ENCODE measurements around the gene CLN6.
"Not testable (repeated sequence)": the region's sequence is repeated elsewhere in the genome, so short reads cannot be mapped to it uniquely, and the experiment has no call there.

The CLN6 gene

DNA sequence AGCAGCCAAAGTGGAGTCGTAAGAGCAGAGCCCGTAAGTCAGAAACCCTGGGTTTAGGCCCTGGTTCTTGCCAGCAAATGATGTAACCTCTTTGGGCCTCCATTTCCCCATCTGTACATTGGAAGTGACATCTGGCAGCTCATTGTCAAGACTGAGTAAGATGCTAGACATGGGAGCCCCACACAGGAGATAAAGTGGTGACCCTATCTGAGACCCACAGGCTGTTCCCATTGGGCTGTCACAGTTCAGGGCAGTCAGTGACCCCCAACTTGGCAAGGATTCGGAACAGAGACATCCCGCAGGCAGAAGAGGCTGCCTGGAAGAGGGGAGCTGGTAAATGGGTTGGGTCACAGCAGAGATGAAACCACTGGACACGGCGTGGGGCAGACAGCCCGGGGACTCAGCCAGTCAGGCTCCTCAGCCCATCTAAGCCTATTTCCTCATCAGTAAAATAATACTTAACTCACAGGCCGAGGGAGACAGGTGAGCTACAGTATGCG is 1.8 kb downstream of the CLN6 start:
- in situ Hi-C loops (cut with MboI; ENCODE audit: low pct_unique_long_range_greater_than_20kb, low sequenced_read_pairs): no loop called here
- no peak for DNase-seq

DNA sequence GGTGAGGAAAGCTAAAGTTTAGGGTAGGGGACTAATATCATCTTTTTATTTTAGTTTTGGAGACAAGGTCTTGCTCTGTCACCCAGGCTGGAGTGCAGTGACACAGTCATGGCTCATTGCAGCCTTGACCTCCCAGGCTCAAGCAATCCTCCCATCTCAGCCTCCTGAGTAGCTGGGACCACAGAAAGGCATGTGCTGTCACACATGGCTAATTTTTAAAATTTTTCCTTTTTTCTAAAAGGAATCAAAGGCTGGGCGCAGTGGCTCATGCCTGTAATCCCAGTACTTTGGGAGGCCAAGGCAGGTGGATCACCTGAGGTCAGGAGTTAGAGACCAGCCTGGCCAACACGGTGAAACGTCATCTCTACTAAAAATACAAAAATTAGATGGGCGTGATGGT is 4.1 kb downstream of the CLN6 start:
- in situ Hi-C loops (cut with MboI; ENCODE audit: low pct_unique_long_range_greater_than_20kb, low sequenced_read_pairs); DNase-seq: not testable (repeated sequence)

DNA sequence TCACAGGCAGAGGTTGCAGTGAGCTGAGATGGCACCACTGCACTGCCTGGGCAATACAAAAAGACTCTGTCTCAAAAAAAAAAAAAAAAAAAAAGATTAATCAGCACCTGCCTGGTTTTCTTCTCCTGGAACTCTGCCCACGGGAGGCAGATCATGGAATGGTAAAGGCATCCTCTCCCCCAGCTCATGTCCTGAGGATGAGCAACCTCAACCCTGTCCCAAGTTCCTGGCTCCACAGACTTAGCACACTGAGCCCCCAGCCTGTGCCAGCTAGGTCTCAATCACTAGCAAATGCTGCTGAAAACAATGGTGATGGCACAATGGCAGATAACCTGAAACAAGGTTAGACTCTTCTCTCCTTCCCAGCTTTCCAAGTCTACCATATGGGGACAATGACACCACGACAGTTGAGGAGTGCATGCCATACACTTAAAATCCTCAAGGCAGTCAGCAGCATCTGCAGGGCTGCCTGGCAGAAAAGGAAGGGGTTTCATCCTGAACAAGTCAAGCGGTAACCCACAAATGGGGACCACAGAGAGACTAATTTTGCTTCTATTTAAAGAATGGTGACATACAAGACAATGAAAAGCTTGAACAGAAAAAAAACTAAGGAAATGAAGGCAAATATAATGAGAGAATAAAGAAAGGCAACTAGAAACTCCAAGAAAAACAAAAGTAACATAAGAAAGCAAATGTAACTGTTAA is 4.8 kb downstream of the CLN6 start:
- in situ Hi-C loops (cut with MboI; ENCODE audit: low pct_unique_long_range_greater_than_20kb, low sequenced_read_pairs): no loop called here
- peak; percentile 97 for DNase-seq

DNA sequence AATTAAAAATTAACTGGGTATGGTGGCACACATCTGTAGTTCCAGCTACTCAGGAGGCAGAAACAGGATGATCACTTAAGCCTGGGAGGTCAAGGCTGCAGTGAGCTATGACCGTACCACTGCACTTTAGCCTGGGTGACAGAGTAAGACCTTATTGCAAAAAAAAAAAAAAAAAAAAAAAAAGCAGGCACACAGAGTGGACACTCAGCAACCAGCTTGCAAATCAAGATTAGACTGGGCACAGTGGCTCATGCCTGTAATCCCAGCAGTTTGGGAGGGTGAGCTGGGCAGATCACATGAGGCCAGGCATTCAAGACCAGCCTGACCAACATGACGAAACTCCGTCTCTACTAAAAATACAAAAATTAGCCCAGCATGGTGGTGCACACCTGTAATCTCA is 5.4 kb downstream of the CLN6 start:
- no peak for DNase-seq
- in situ Hi-C loops (cut with MboI; ENCODE audit: low pct_unique_long_range_greater_than_20kb, low sequenced_read_pairs): no loop called here

DNA sequence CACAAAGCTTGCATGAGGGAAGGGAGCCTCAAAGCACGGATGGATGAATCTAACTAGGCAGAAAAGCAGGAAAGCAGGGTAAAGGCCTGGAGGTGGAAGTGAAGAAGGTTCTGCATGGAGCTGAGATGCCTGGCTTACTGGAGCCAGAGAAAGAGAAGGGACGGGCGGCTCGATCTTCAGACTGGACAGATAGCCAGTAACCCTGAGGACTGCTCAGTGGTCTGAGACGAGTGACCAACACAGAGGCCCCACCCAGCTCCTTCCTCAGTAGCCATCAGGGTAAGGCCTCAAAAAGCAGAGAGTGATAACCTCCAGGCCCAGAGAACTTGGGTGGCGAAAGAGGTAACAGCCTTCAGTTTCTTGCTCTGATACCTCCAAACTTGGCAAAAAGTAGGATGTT is 6.4 kb downstream of the CLN6 start:
- in situ Hi-C loops (cut with MboI; ENCODE audit: low pct_unique_long_range_greater_than_20kb, low sequenced_read_pairs): no loop called here
- no peak for DNase-seq

DNA sequence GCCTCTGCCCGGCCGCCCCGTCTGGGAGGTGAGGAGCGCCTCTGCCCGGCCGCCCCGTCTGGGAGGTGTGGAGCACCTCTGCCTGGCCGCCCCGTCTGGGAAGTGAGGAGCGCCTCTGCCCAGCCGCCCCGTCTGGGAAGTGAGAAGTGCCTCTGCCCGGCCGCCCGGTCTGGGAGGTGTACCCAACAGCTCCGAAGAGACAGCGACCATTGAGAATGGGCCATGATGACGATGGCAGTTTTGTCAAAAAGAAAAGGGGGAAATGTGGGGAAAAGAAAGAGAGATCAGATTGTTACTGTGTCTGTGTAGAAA is 7.1 kb downstream of the CLN6 start:
- in situ Hi-C loops (cut with MboI; ENCODE audit: low pct_unique_long_range_greater_than_20kb, low sequenced_read_pairs); DNase-seq: not testable (repeated sequence)

DNA sequence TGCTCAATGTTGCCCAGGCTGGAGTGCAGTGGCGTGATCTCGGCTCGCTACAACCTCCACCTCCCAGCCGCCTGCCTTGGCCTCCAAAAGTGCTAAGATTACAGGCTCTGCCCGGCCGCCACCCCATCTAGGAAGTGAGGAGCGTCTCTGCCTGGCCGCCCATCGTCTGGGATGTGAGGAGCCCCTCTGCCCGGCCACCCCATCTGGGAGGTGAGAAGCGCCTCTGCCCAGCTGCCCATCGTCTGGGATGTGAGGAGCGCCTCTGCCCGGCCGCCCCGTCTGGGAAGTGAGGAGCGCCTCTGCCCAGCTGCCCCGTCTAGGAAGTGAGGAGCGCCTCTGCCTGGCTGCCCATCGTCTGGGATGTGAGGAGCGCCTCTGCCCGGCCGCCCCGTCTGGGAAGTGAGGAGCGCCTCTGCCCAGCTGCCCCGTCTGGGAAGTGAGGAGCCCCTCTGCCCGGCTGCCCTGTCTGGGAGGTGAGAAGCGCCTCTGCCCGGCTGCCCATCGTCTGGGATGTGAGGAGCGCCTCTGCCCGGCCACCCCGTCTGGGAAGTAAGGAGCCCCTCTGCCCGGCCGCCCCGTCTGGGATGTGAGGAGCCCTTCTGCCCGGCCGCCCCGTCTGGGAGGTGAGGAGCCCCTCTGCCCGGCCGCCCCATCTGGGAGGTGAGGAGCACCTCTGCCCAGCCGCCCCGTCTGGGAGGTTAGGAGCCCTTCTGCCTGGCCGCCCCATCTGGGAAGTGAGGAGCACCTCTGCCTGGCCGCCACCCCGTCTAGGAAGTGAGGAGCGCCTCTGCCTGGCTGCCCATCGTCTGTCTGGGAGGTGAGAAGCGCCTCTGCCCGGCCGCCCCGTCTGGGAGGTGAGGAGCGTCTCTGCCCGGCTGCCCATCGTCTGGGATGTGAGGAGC is 7.7 kb downstream of the CLN6 start:
- DNase-seq; in situ Hi-C loops (cut with MboI; ENCODE audit: low pct_unique_long_range_greater_than_20kb, low sequenced_read_pairs): not testable (repeated sequence)

DNA sequence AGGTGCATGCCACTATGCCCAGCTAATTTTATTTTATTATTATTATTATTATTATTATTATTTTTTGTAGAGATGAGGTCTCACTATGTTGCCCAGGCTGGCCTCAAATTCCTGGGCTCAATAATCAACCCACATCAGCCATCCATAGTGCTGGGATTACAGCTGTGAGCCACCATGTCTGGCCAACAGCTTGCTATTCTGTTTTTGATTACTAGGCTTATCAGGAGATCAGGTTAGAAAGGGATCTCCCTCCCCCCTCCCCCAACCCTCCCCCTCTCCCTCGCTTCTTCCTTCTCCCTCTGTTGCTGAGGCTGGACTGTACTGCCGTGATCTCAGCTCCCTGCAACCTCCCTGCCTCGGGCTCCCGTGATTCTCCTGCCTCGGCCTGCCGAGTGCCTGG is 8.6 kb downstream of the CLN6 start:
- no peak for DNase-seq
- in situ Hi-C loops (cut with MboI; ENCODE audit: low pct_unique_long_range_greater_than_20kb, low sequenced_read_pairs): no loop called here

DNA sequence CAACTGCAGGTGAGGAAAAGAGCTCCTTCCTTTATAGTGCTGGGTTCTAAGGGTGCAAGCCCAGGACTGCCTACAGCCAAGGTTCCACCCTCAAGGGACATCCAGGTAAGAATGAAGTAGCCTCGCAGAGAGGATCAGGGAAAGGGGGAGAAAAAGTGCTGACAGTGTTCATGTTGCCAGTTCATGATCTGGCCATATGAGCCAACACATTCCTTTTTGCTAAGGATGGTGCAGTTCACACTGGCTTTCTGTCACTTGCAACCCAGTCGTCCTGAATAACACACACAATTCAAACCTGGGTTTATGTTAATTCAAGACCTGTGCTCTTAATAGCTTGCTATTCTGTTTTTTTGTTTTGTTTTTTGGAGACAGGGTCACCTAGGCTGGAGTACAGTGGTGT is 9.0 kb downstream of the CLN6 start:
- DNase-seq: no peak
- in situ Hi-C loops (cut with MboI; ENCODE audit: low pct_unique_long_range_greater_than_20kb, low sequenced_read_pairs): no loop called here

DNA sequence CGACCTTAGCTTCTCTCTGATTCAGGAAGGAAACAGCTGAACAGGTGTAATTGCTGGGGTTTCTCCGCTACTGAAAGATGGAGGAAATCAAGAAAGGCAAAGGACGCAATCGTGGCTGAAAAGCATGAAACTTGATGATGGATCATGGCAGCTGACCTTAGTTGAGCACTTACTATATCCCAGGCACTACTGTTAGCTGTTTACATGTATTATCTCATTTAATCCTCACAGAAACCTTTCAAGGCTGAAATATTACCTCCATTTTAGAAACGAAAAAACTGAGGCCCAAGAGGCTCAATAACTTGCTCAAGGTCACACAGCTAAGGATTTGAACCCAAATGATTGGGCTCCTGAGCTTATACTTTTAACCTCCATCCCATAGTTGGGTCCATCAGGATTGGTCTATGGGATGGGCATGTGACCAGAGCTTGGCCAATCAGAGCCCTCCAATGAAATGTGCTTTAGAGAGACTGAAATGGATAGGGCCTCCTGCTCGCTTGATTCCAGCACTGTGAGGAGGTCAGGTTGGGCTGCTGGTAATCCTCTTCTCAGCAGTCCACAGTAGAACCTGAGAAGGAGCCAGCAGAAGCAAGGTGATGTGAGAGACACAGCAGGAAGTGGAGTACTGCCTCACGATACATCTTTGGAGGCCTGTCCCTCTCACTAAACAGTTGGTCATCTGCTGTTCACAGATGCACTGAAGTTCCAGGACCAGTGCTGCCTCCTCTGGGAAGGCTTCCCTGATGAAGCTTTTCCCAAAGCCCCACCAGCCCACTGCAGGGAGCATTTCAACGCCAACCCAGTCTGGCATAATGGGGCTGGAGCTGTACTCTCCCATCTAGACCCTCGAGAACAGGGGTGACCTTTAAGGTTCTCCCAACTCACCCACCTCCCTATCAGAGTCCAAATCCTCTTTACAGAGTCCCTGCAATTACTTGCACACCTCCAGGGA is 10.4 kb downstream of the CLN6 start:
- no peak for DNase-seq
- in situ Hi-C loops (cut with MboI; ENCODE audit: low pct_unique_long_range_greater_than_20kb, low sequenced_read_pairs): no loop called here

DNA sequence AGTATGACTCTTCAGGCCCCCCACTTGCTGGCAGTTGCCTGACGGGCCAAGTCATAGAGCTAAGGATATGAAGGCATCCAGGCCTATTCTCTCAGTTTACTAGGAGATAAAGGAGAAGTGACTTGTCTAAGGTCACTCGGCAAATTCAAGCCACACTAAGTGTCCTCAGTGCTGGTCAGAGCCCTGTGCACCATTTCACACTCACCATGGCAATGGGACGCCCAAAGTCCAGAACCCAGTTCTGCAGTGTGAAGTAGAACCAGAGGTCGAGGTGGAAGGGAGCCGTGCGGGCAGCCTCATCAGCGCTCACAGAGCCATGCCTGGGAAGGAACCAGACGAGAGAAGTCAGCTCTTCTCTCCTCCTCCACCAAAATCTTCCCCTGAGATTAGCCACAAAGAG is 11.2 kb downstream of the CLN6 start:
- in situ Hi-C loops (cut with MboI; ENCODE audit: low pct_unique_long_range_greater_than_20kb, low sequenced_read_pairs): no loop called here
- no peak for DNase-seq

DNA sequence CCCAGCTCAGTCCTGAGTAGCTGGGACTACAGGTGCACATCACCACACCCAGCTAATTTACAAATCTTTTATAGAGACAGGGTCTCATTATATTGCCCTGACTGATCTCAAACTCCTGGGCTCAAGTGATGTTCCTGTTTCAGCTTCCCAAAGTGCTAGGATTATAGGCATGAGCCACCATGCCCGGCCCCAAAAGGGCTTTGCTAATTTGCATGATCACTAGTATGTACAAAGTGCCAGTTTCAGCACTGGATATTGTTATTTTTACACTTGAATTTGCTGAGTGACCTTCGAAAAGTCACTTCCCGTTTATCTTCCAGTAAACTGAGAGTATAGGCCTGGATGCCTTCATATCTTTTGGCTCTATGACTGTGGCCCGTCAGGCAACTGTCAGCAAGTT is 12.2 kb downstream of the CLN6 start:
- no peak for DNase-seq

DNA sequence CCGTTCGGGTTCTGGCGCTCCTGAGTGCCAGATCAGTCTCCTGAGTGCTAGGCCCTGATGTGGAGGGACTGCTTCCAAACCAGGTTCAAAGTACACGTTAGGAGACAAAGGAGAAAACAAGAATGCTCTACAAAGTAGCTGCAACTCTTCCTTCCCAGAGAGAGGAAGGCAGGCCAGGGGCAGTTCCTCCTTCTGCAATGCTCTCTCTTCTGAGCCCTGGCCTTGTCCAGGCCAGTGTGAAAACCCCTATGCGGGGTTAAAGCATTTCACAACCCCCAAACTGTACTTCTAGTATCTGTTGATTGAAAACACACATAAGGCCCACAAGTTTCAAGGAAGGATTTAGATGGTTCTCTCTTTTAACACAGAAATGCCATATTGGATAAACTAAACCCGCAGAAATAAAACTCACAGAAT is 14.7 kb downstream of the CLN6 start:
- DNase-seq: no peak
- in situ Hi-C loops (cut with MboI; ENCODE audit: low pct_unique_long_range_greater_than_20kb, low sequenced_read_pairs): no loop called here

More for the DNA sequence above, 12.2 kb downstream of the CLN6 start:
- in situ Hi-C loops (cut with MboI; ENCODE audit: low pct_unique_long_range_greater_than_20kb, low sequenced_read_pairs): no loop called here

DNA sequence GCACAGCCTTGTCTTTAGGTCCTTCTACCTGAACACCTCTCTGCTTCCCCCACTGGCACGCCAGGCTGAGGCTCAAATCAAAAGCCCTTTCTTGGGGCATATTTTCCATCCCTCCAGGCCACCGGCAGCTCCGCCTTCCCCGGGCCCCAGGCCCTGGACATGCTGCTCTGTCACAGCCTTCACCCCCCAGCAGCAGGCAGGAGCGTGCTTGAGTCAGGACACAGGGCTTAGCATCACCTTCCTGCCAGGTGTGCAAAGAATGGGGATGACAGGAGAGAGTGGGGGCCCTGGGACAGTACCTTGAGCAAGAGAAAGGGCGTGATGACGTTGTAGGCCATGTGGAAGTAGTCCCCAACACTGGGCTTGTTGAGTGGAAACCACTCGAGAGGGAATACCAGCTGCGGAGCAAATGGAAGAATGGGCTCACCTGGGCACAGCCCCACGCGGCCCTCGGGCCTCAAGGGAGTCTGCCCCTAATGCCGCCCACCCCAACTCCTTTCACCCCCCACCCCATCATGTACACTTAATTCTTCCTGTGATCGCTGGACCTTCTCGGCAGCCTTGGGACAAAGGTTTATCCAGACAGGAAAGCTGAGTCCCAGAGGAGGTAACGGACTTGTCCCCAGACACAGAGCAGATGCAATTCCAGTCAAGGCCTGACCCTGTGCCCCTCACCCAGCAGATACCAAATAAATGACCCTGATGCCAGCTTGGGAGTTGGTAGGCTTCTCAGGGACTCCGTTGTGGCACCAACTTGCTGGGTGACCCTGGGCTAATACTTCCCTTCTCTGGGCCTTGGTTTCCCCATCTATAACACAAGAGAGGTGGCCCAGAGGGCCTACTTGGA is 15.3 kb downstream of the CLN6 start:
- in situ Hi-C loops (cut with MboI; ENCODE audit: low pct_unique_long_range_greater_than_20kb, low sequenced_read_pairs): no loop called here
- DNase-seq: no peak

DNA sequence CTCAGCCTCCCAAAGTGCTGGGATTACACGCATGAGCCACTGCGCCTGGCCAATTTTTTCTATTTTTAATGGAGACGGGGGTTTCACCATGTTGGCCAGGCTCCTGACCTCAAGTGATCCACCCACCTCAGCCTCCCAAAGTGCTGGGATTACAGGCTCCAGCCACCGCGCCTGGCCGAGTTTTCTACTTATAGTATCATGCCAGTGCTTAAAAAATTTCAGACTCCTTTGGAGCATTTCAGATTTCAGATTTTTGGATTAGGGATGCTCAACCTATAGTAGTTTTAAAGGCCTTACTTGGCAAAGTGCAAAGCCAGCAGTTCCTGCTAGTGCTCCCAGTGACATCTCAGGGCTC is 16.1 kb downstream of the CLN6 start:
- DNase-seq; in situ Hi-C loops (cut with MboI; ENCODE audit: low pct_unique_long_range_greater_than_20kb, low sequenced_read_pairs): not testable (repeated sequence)

DNA sequence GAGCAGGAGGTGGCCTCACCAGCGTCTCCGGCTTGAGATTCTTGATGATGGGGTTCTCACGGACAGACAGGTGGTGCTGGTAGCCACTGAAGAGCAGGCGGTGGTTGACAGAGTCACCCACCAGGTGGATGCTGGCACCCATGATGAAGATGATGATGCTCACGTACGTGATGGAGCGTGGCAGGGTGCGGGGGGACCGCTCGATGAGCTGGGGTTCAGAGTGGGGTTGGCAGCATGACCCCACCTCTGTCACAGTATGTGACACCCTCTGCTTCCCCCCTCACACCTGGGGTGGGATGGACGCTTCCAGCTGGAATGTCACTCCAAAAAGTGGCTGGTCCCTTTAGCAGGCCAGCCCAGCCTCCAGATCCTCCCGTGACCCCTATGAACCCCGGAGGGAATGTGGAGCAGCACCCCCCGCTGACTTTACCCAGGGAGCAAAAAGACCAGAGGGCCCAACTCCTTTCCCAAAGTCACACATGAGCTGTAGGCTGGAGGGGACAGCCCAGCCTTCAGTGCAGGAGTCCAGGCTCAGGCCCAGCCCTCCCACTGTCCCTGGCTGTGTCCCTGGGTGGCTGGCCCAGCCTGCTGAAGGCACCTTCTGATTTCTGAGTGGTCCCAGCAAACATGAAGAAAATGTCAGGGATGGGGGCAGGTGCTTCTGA is 17.7 kb downstream of the CLN6 start:
- DNase-seq: no peak
- in situ Hi-C loops (cut with MboI; ENCODE audit: low pct_unique_long_range_greater_than_20kb, low sequenced_read_pairs): no loop called here

DNA sequence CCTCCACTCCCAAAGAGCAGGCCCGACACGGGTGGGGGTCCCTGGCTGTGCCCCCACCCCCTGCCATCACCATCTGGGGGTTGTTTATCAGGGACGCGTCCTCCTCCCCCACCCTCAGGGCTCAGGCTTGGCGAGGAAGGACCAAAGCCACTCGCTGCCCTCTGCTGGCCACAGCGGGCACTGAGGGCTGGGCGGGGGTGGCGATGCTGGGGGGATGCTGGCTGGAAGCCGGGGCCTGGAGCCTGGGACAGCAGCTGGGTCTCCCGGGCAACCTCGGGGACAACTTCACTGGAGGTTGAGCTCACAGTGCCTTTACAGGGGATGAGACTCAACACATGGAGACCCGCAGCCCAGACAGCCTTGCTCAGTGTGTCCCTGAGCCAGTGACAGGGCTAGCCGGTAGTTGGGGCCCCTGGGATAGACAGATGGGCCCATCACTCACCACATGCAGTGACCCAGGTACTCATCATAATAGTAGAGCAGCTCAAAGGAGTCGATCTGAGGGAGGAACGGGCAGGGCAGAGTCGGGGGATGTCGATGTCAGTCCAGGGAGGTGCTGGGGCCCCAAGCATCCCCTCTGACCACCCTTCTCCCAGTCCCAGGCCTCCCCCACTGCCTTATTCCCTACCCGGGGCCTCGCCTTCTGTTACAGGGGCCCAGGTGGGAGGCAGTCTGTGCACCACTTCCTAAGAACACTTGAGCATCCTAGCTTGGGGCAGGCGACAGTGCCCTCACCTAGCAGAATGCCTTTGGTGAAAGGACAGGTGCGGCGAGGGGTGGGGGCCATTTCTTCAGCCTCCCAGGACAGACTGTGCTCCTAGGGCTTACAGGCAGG is 18.5 kb downstream of the CLN6 start:
- DNase-seq: peak; percentile 69
- in situ Hi-C loops (cut with MboI; ENCODE audit: low pct_unique_long_range_greater_than_20kb, low sequenced_read_pairs): no loop called here
